ENCODE data around the gene ARHGEF39.
"Not testable (repeated sequence)": the region's sequence is repeated elsewhere in the genome, so short reads cannot be mapped to it uniquely, and the experiment has no call there.

ARHGEF39 gene

GRCh38 chr9:35649431-35650340 is 15.3 kb downstream of the ARHGEF39 start:
- peak; percentile 70 for DNase-seq

DNA sequence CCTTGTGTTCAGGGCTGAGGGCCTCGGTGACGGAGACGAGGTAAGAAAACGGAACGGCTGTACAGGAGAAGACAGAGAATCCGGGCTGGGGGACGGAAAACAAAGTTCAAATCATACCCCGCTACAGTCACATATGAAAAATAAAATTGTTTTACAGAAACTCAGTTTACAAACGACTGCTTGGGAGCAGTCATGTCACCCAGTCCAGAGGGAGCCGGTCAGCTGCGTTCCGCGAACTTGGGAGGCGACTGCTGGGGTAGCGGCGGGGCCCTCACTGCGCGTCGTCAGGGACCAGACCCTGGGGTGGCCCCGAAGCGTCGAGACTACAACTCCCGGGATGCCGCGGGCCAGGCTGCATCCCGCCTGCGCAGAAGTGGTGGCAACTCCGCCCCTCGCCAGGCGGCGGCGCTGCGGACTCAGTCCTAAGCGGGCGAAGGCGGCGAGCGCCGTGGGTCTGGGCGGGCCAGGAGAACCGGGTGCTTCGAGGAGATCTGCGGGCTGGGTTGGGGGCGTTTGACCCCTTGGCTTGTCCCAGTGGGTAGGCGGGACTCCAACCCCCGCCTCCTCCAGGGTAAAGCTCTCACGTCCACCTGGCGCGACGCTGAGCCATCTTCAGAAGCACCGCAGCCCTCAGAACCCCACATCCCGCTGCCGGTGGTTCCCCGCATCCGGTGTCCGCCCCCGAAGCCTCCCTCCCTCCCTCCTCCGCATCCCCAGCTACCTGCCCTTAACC is 18.3 kb downstream of the ARHGEF39 start:
- DNase-seq, result peak; percentile 90

- peak; percentile 39 for DNase-seq
Observed at GRCh38 chr9:35646153-35646532, 18.9 kb downstream of the ARHGEF39 start.

GRCh38 chr9:35645736-35646135 is 19.3 kb downstream of the ARHGEF39 start:
- not testable (repeated sequence) for DNase-seq

DNA sequence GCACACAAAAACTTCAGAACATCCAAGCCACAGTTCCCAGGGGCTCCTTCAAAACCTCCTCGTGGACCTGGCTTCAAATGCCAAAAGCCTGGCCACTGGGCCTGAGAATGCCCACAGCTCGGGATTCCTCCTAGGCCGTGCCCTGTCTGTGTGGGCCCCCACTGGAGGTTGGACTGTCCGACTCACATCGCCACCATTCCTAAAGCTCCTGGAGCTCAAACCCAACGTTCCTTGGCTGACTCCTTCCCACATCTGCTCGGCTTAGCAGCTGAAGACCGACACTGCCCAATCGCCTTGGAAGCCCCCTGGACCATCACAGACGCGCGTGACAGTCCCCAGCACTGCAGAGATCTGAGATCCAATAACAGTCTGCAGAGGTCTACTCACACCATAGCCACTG is 21.9 kb downstream of the ARHGEF39 start:
- no peak for DNase-seq

GRCh38 chr9:35641478-35641877 is 23.5 kb downstream of the ARHGEF39 start:
- DNase-seq, result not testable (repeated sequence)

- not testable (repeated sequence) for DNase-seq
Observed at GRCh38 chr9:35640431-35640830, 24.6 kb downstream of the ARHGEF39 start.

- DNase-seq, result no peak
Observed at GRCh38 chr9:35639631-35640030, 25.4 kb downstream of the ARHGEF39 start.

GRCh38 chr9:35639225-35639624 is 25.8 kb downstream of the ARHGEF39 start:
- DNase-seq, result not testable (repeated sequence)

GRCh38 chr9:35638751-35639150 is 26.2 kb downstream of the ARHGEF39 start:
- peak; percentile 65 for DNase-seq

- not testable (repeated sequence) for DNase-seq
Observed at GRCh38 chr9:35637427-35637955, 27.5 kb downstream of the ARHGEF39 start.

- not testable (repeated sequence) for DNase-seq
Observed at GRCh38 chr9:35636877-35637246, 28.1 kb downstream of the ARHGEF39 start.

GRCh38 chr9:35636135-35636876 is 28.7 kb downstream of the ARHGEF39 start:
- no peak for DNase-seq

GRCh38 chr9:35635730-35636129 is 29.3 kb downstream of the ARHGEF39 start:
- DNase-seq, result no peak

DNA sequence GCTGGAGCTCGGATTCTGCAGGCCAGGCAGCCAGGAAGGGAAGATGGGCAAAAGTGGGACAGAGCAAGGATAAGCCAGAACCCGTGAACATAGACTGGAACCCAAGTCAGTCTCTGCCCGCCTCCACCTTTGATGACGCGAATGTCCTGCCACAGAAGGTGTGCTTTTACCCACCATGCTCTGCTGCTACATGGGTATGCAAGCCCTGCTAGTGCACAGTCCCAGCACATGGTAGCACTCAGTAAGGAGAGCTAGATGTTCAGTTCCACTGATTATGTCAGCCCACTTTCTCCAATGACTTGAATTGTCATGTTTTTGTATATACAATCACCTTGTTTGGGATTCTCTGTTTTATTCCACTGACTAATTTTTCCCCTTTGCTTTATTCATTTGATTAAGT is 35.4 kb downstream of the ARHGEF39 start:
- DNase-seq, result no peak

DNA sequence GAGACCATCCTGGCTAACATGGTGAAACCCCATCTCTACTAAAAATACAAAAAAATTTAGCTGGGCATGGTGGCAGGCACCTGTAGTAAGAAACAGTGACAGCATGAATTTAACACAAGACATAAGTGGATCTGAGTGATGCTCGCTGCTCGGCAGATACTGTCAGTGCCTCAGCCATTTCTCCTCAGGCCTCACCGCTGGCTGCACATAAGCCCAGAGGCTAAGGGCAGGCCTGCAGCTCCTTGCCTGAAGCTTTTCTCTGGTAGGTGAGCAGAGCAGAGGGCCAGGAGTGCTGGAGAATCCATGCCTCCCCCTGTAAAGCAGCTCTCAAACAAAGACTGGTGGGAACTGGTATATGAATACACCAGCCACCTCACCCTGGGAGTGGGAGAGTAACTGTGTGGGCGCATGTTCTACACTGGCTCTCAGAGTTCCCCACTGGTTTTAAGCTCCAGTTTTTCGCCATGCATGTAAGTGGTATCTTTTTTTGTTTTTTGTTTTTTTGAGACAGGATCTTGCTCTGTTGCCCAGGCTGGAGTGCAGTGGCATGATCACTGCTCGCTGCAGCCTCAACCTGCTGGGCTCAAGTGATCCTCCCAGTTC is 36.5 kb downstream of the ARHGEF39 start:
- no peak for DNase-seq

- DNase-seq, result no peak
Observed at GRCh38 chr9:35627575-35627974, 37.4 kb downstream of the ARHGEF39 start.

GRCh38 chr9:35619800-35620158 is 45.2 kb downstream of the ARHGEF39 start:
- no peak for DNase-seq

DNA sequence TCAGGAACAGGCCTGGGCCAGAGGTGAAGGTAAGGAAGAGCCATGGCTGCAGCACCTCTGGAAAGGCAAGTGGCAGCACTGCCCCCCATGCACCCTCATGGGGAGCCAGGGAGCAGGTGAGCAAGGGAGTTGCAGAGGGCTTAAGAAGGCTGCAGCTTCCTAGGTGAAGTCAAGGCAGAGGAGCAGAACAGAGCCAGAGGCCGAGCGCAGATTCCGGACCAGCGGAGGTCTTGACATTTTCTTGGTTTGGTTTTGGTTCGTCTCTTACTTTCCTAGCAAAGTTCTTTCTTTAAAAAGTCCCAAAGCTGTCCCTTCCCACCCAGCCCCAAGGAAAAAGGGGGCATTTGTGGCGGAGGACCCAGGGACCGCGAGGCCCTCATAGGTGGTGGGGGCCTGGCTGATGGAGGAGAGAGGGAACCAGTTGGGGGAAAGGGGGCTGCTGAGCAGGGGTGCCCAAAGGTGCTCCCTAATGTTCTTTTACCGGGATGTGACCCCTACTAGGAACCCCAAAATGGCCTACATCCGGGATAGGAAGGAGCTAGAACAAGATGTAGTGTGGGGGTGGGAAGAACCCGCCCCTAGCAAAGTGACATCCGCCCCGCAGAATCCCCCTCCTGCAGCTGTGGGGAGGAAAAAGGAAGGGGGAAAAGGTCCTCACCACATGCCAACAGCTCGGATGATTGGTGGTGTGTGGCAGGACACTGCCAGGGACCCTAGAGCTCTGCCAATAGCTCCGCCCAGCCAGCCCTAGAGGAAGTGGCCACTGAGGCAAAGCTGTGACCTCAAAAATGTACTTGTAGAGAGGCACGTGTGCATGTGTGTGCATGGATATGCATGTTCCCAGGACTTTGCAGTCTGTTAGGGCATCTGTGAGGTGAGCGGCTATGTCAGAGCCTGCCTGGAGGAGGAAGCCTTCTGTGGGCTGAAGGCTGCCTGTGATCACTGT is 45.9 kb downstream of the ARHGEF39 start:
- peak; percentile 25 for DNase-seq

GRCh38 chr9:35618325-35618727 is 46.7 kb downstream of the ARHGEF39 start, which contains the start of gene CD72:
Gene CD72, minus strand, starts transcription at chr9:35618413. Its CDS starts 110 bp downstream, at chr9:35618303.
- DNase-seq, result no peak

DNA sequence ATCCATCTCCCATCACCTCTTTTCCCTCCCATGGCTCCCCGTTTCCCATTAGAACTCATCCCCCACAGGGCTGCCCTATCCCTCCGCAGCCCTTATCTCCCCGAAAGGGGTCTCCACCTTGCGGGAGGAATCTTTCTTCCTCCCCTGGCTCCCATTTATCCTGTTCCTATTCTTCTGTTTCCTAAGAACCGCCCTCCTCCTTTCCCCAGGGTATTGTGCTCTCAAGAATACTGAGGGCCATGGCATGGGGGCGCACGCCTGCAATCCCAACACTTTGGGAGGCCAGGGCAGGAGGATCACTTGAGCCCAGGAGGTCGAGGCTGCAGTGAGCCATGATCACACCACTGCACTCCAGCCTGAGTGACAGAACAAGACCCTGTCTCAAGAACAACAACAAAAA is 47.4 kb downstream of the ARHGEF39 start:
- DNase-seq, result no peak
